ENCODE data around the gene DYNLT4. TPM values are rescaled to one million over a fixed set of nuclear protein-coding genes. Genes with fewer than 3 reads are reported as not detected.

DYNLT4 gene
- total RNA-seq, 4 donors from 2014 or later: 1.4 TPM; not detected in 3

- Histone ChIP-seq H3K4me1 (peaks cover 0 to 6% (median 2%) of the 10 kb centered on the region in 4 donors), H3K27me3 (no peaks in the 10 kb centered on the region), H3K9me3 (no peaks in the 10 kb centered on the region), H3K4me3 (no peak overlapping the region), H3K36me3 (no peaks in the 10 kb centered on the region), H3K27ac (no peak overlapping the region)
- intact Hi-C loops (cut with DNase I; ENCODE audit: low total_unique reads): loop anchor here (10.0 kb wide), 1 partner anchor 51 kb away; the partner anchor contains the start of gene BEST4
- peak; percentile 90 for DNase-seq
- 66 to 74% methylated on average over 6 to 23 of the region's 23 CpGs for WGBS, 2 donors (ENCODE audit: low coverage in 1 of 2)
- in situ Hi-C loops (cut with MboI; ENCODE audit: low pct_ligation_motif_present in 1 of 4, low pct_unique_long_range_greater_than_20kb in 1 of 4, low sequenced_read_pairs in 3 of 4): loop anchor here in 3 of 4 donors (25.0 kb wide), 3 partner anchors 176 to 651 kb away; partner anchors contain the start of genes HECTD3 (in 1 of the 3), TESK2 (in 1 of the 3) and UROD (in 1 of the 3)
- no peak for TF ChIP-seq POLR2A (IDR thresholded peaks at IDR 0.05)
- TF ChIP-seq CTCF (IDR thresholded peaks at IDR 0.05): peak; percentile 76 to 85 (median 81)
Observed at GRCh38 chr1:44835738-44836675, 28.9 kb upstream of the DYNLT4 start.

GRCh38 chr1:44834328-44834727 is 27.2 kb upstream of the DYNLT4 start:
- Histone ChIP-seq H3K4me3 (no peak overlapping the region), H3K27ac (no peak overlapping the region), H3K27me3 (no peaks in the 10 kb centered on the region), H3K4me1 (peaks cover 0 to 6% (median 2%) of the 10 kb centered on the region in 4 donors), H3K9me3 (no peaks in the 10 kb centered on the region), H3K36me3 (no peaks in the 10 kb centered on the region)
- no peak for DNase-seq
- intact Hi-C loops (cut with DNase I; ENCODE audit: low total_unique reads): loop anchor here (10.0 kb wide), 1 partner anchor 50 kb away; the partner anchor contains the start of gene BEST4
- in situ Hi-C loops (cut with MboI; ENCODE audit: low pct_ligation_motif_present in 1 of 4, low pct_unique_long_range_greater_than_20kb in 1 of 4, low sequenced_read_pairs in 3 of 4): loop anchor here in 3 of 4 donors (25.0 kb wide), 3 partner anchors 178 to 653 kb away; partner anchors contain the start of genes HECTD3 (in 1 of the 3), TESK2 (in 1 of the 3) and UROD (in 1 of the 3)
- WGBS, 2 donors (ENCODE audit: low coverage in 1 of 2): 69 to 80% methylated on average over 4 to 7 of the region's 7 CpGs
- TF ChIP-seq POLR2AphosphoS5 (IDR thresholded peaks at IDR 0.05): no peak
- TF ChIP-seq POLR2A (IDR thresholded peaks at IDR 0.05): no peak
- TF ChIP-seq CTCF (IDR thresholded peaks at IDR 0.05): no peak
- TF ChIP-seq EP300 (IDR thresholded peaks at IDR 0.05; ENCODE audit: low read depth): no peak

- DNase-seq: no peak
- H3K27ac ChIP-seq: no peak overlapping the region
- no peaks in the 10 kb centered on the region for H3K9me3 ChIP-seq
- H3K27me3 ChIP-seq: no peaks in the 10 kb centered on the region
- in situ Hi-C loops (cut with MboI; ENCODE audit: low pct_ligation_motif_present in 1 of 4, low pct_unique_long_range_greater_than_20kb in 1 of 4, low sequenced_read_pairs in 3 of 4): loop anchor here in 3 of 4 donors (25.0 kb wide), 3 partner anchors 180 to 655 kb away; partner anchors contain the start of genes HECTD3 (in 1 of the 3), TESK2 (in 1 of the 3) and UROD (in 1 of the 3)
- H3K4me1 ChIP-seq: peaks cover 0 to 6% (median 2%) of the 10 kb centered on the region in 4 donors
- intact Hi-C loops (cut with DNase I; ENCODE audit: low total_unique reads): loop anchor here (10.0 kb wide), 1 partner anchor 47 kb away; the partner anchor contains the start of gene BEST4
- WGBS, 2 donors (ENCODE audit: low coverage in 1 of 2): 71% methylated on average over 13 of the region's 13 CpGs; no CpG with 5 or more reads in 1 of the 2 donors
- TF ChIP-seq POLR2A (IDR thresholded peaks at IDR 0.05): no peak
- TF ChIP-seq CTCF (IDR thresholded peaks at IDR 0.05): no peak
- no peak for TF ChIP-seq POLR2AphosphoS5 (IDR thresholded peaks at IDR 0.05)
- TF ChIP-seq EP300 (IDR thresholded peaks at IDR 0.05; ENCODE audit: low read depth): no peak
- H3K4me3 ChIP-seq: no peak overlapping the region
- H3K36me3 ChIP-seq: no peaks in the 10 kb centered on the region
Observed at GRCh38 chr1:44832056-44832705, 25.0 kb upstream of the DYNLT4 start.
